Measurements from ENCODE around the gene ARMC2. TPM values are rescaled to one million over a fixed set of nuclear protein-coding genes. Genes with fewer than 3 reads are reported as not detected.
A peak's percentile ranks its signal among the peaks of the same experiment; 100 is the strongest.

ARMC2 gene
- polyA plus RNA-seq, 1 of the 3 experiments (the other 2 are of a cell fraction), result 2.4 TPM

DNA sequence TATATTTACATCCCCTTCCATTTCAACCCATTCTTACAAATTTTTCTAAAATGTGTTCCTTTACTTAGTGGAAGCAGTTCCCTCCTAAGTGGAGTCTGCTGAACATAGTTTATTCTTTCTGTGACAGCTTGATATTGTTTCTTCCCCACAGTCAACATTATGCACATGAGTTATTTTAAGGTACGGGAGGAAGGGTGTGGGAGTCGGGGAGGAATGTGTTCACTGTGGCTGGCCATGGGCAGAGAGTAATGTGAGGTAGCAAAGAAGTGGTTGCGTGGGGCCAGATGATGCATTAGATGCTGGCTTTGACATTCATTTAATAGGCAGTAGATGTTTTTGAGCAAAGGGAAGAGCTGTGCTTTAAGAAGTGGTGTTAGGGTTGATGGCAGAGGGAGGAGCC lies 98.5 kb downstream of the ARMC2 start:
- Histone ChIP-seq H3K9me3 (no peaks in the 10 kb centered on the region), H3K4me3 (ENCODE audit: low read depth in 2 of 2, low read length in 1 of 2) (no peak overlapping the region), H2AFZ (ENCODE audit: low read depth) (no peak overlapping the region), H3K9ac (no peak overlapping the region), H3F3A (replicated peaks; ENCODE audit: insufficient read depth) (no peaks in the 10 kb centered on the region), H3K9me2 (no peaks in the 10 kb centered on the region), H3K27ac (ENCODE audit: low read depth in 2 of 2, low read length in 1 of 2) (peak overlapping the region in 1 of 2 experiments; percentile 100; a peak in 2 of 4 replicates), H4K20me1 (ENCODE audit: insufficient read depth) (no peaks in the 10 kb centered on the region), H3K27me3 (ENCODE audit: insufficient read depth) (no peaks in the 10 kb centered on the region), H3K4me2 (no peak overlapping the region), H3K4me1 (ENCODE audit: control insufficient read depth in 1 of 2, insufficient read depth in 2 of 2, low read depth in 1 of 2, low read length in 1 of 2) (peaks cover 5 to 55% of the 10 kb centered on the region in 2 experiments; a peak in 3 of 4 replicates), H3K36me3 (replicated peaks in 1 of 2; ENCODE audit: control insufficient read depth in 1 of 2, insufficient read depth in 2 of 2, low read length in 1 of 2) (no peaks in the 10 kb centered on the region), H3K79me2 (ENCODE audit: insufficient read depth) (no peaks in the 10 kb centered on the region)
- 96% methylated on average over 3 of the region's 3 CpGs for WGBS (ENCODE audit: low lambda C conversion rate)
- CTCF ChIA-PET, result interaction anchor here (1.5 to 2.4 kb wide), 3 partner anchors 10 to 127 kb away, joined by 6 to 9 read pairs (median 6); no protein-coding TSS in a partner anchor
- POLR2A ChIA-PET, result no interaction called here
- DNase-seq, result no peak
- TF ChIP-seq NRF1 (IDR thresholded peaks at IDR 0.05; ENCODE audit: low read depth, low read length), result no peak
- no peak for TF ChIP-seq CHD2 (IDR thresholded peaks at IDR 0.05; ENCODE audit: low read length, partially characterized antibody)
- TF ChIP-seq, protein P1, sequence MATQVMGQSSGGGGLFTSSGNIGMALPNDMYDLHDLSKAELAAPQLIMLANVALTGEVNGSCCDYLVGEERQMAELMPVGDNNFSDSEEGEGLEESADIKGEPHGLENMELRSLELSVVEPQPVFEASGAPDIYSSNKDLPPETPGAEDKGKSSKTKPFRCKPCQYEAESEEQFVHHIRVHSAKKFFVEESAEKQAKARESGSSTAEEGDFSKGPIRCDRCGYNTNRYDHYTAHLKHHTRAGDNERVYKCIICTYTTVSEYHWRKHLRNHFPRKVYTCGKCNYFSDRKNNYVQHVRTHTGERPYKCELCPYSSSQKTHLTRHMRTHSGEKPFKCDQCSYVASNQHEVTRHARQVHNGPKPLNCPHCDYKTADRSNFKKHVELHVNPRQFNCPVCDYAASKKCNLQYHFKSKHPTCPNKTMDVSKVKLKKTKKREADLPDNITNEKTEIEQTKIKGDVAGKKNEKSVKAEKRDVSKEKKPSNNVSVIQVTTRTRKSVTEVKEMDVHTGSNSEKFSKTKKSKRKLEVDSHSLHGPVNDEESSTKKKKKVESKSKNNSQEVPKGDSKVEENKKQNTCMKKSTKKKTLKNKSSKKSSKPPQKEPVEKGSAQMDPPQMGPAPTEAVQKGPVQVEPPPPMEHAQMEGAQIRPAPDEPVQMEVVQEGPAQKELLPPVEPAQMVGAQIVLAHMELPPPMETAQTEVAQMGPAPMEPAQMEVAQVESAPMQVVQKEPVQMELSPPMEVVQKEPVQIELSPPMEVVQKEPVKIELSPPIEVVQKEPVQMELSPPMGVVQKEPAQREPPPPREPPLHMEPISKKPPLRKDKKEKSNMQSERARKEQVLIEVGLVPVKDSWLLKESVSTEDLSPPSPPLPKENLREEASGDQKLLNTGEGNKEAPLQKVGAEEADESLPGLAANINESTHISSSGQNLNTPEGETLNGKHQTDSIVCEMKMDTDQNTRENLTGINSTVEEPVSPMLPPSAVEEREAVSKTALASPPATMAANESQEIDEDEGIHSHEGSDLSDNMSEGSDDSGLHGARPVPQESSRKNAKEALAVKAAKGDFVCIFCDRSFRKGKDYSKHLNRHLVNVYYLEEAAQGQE (IDR thresholded peaks at IDR 0.05; ENCODE audit: low read depth, low read length), result no peak
- TF ChIP-seq YY1 (IDR thresholded peaks at IDR 0.05; ENCODE audit: low read depth), result no peak
- no peak for TF ChIP-seq POLR2AphosphoS5 (IDR thresholded peaks at IDR 0.05; ENCODE audit: low read depth, low read length)
- no peak for TF ChIP-seq RCOR1 (IDR thresholded peaks at IDR 0.05; ENCODE audit: low read length)
- no peak for TF ChIP-seq RXRA (IDR thresholded peaks at IDR 0.05; ENCODE audit: borderline replicate concordance, low read depth)
- no peak for TF ChIP-seq EZH2phosphoT487 (IDR thresholded peaks at IDR 0.05; ENCODE audit: borderline replicate concordance, low read depth)
- TF ChIP-seq FOXJ3 (CRISPR knock-in tag; IDR thresholded peaks at IDR 0.05), result no peak
- no peak for TF ChIP-seq JUND (IDR thresholded peaks at IDR 0.05)
- no peak for TF ChIP-seq FOSL2 (IDR thresholded peaks at IDR 0.05; ENCODE audit: borderline replicate concordance, low read depth)
- no peak for TF ChIP-seq RAD21 (IDR thresholded peaks at IDR 0.05; ENCODE audit: low read length)
- TF ChIP-seq, protein P2, sequence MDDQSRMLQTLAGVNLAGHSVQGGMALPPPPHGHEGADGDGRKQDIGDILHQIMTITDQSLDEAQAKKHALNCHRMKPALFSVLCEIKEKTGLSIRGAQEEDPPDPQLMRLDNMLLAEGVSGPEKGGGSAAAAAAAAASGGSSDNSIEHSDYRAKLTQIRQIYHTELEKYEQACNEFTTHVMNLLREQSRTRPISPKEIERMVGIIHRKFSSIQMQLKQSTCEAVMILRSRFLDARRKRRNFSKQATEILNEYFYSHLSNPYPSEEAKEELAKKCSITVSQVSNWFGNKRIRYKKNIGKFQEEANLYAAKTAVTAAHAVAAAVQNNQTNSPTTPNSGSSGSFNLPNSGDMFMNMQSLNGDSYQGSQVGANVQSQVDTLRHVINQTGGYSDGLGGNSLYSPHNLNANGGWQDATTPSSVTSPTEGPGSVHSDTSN (IDR thresholded peaks at IDR 0.05), result no peak
- TF ChIP-seq, protein P3, sequence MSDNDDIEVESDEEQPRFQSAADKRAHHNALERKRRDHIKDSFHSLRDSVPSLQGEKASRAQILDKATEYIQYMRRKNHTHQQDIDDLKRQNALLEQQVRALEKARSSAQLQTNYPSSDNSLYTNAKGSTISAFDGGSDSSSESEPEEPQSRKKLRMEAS (IDR thresholded peaks at IDR 0.05; ENCODE audit: low read depth), result no peak
- TF ChIP-seq ELF1 (IDR thresholded peaks at IDR 0.05), result no peak
- no peak for TF ChIP-seq MEF2A (IDR thresholded peaks at IDR 0.05; ENCODE audit: borderline replicate concordance, low read depth)
- no peak for TF ChIP-seq MXI1 (IDR thresholded peaks at IDR 0.05; ENCODE audit: low read depth, low read length)
- no peak for TF ChIP-seq TCF12 (IDR thresholded peaks at IDR 0.05)
- no peak for TF ChIP-seq NFIC (IDR thresholded peaks at IDR 0.05; ENCODE audit: borderline replicate concordance)
- no peak for TF ChIP-seq SIN3A (IDR thresholded peaks at IDR 0.05; ENCODE audit: borderline replicate concordance, low read depth, low read length)
